Measurements from ENCODE around the gene CABLES2.
A peak's percentile ranks its signal among the peaks of the same experiment; 100 is the strongest.

The CABLES2 gene

GRCh38 chr20:62357681-62358080, 49.4 kb downstream of the CABLES2 start:
- DNase-seq = no peak

GRCh38 chr20:62357187-62357667, 49.9 kb downstream of the CABLES2 start:
- no peak for DNase-seq

- DNase-seq = no peak
Measured at GRCh38 chr20:62356589-62357186, 50.4 kb downstream of the CABLES2 start.

GRCh38 chr20:62355878-62356588, 51.1 kb downstream of the CABLES2 start:
- DNase-seq = no peak

DNA sequence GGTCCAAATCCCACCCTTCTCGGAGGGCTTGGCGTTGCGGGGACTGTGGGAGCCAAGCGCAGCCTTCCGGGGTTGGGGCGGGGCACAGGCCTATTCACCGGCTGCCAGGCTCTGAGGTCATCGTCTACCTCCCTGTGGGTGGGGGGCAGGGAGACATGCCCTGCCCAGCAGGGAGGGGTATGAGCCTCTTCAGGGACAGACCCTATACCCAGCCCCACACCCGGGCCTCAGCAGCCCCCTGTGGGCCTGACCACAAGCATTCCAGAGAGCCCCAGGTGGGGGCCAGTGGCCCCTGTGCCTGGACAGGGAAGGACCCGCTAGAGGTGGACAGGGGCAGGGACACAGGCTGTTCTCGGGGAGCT, 51.6 kb downstream of the CABLES2 start:
- DNase-seq = no peak

DNA sequence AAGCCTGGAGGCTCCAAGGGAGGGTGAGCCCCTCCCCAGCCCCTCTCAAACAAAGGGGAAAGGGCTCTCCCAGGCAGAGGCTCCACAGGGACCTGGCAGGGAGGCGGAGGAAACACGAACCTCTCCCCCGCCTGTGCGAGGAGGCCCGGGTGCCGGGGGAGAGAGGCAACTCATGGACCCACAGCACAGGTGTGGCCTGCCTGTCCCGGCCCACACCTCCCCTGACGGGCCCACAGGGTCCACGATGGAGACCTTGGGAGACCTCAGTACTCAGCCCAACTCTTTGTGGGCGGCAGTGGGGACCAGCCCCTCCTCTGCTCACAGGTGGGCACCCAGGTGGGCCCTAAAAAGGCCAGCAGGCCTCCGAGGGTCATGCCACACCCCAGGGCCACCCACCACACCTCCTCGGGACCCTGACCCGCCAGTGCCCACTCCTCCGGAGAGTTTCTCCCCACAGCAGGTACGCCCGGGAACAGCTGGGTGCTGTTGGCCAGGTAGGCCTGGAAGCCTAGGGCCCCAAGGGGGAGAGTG, 52.2 kb downstream of the CABLES2 start:
- DNase-seq = no peak

DNA sequence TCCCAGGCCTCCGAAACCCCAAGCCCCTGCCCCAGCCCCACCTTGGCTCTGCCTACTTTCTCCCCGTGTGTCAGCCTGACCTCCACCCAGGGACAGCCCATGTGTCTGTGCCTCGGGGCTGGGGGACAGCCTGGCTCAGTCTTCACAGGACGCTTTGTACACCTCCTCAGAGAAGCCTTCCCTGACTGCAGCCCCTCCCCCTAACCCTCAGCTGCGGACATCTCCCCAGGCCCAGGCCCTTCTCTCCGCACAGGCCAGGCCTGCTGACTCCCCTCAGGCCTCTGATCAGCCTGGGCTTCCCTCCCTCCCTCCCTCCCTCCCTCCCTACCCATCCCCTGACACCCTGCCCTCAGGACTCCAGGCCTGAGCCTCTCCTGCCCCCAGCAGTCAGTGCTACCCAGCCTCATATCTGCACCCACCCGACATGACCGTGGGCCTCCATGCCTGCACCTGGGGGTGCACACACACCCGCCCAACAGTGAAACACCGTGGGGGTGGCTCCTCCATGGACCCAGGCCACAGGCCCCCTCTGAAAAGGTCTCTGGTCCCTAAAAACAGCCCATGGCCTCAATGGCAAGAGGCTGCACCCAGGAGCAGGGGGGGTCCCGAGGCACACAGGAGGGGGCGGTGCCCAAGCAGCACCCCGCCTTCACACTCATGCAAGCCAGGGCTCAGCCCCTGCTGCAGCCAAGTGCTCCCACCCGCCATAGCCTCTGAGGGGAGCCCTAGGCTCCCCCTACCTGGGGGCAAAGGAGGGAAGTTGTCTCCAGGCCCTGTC, 52.9 kb downstream of the CABLES2 start:
- no peak for DNase-seq

GRCh38 chr20:62353289-62354030, 53.6 kb downstream of the CABLES2 start:
- no peak for DNase-seq

GRCh38 chr20:62352402-62353288, 54.4 kb downstream of the CABLES2 start:
- DNase-seq = peak; percentile 82

GRCh38 chr20:62351469-62352401, 55.4 kb downstream of the CABLES2 start:
- no peak for DNase-seq

- DNase-seq = no peak
Measured at GRCh38 chr20:62350629-62351422, 56.3 kb downstream of the CABLES2 start.

- DNase-seq = peak; percentile 75
Measured at GRCh38 chr20:62350098-62350628, 56.9 kb downstream of the CABLES2 start.

- DNase-seq = no peak
Measured at GRCh38 chr20:62349556-62350097, 57.5 kb downstream of the CABLES2 start.

DNA sequence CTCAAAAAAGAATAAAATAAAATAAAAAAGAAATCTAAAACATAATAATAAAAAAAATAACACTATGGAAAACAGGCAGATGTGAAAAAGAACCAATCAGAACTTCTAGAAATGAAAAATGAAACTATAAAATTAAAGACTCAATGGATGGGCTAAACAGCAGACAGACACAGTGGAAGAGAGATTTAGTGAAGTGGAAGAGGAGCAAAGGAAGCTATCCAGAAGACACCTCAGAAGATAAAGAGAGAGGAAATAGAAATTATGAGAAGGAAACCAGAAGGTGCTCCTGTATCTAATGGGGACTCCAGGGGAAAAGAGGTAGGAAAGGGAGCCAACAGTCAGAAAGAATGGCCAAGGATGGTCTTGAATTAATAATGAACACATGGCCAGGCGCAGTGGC, 58.5 kb downstream of the CABLES2 start:
- DNase-seq = no peak

DNA sequence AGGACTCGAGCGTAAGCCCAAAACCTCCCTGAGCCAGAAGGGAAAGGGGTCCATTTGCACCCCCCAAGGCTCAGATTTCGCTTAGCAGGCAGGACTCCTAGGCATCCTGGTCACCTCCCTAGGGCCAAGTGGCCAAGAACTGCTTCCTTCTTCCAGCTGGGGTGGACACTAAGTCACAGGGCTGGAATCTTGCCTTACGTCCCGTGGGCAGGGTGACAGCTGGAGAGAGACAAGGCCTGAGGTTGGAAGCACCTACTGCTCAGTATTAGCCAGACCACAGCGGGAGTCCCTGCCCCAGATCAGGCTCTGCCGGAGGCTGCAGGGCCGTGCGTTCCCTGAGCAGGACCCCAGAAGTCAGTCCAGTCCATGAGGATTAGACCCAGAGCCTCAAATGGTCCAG, 59.6 kb downstream of the CABLES2 start:
- DNase-seq = no peak

GRCh38 chr20:62347151-62347404, 60.0 kb downstream of the CABLES2 start:
- no peak for DNase-seq

GRCh38 chr20:62346398-62347150, 60.5 kb downstream of the CABLES2 start:
- DNase-seq = no peak

DNA sequence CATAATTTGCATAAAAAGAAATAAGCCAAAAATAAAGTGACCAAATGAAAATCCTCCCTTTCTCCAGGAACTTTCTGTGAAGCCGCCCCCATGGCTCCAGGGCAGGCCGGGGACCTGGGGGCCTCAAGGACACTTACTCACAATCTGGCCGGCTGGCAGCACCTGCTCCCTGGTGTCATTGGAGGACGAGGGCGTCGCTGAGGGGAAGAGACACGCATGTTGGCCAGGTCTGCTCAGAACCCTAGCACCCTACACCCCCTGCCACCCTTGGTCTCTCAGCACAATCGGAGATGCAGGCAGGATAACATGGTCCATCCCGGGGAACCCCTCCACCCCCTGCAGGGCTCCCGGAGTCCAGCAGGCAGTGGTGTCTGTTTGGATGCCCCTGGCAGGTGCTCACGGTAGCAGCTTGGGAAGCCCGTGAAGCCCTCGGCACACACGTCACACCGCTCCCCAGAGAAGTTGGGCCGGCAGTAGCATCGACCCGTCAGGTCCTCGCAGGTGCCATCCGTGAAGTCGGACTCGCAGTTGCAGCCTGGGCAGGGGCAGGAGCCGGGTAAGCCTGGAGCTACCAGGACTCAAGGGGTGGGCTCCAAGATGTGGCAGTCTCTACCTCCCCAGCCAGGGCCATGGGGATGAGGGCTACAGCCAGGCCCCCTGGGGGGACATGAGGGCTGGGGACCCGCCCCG, 61.3 kb downstream of the CABLES2 start:
- DNase-seq = no peak

Measured in NCI-H1105 treated with DMSO at 0.1 percent for 48 hours (cell line).